22Rv1 (cell line): ENCODE data around the gene COPB1.
"Not testable (repeated sequence)": the region's sequence is repeated elsewhere in the genome, so short reads cannot be mapped to it uniquely, and the experiment has no call there.

Experiments used
- H3K27ac ChIP-seq: fragments of 450-650 bp; 2 replicates; pipeline ENCODE4 v1.5.1; 2017
- ZFX ChIP-seq: fragments of 450-650 bp; IDR thresholded peaks from 2 replicates; pipeline ENCODE4 v1.6.1; 2017; ENCODE audit warnings: antibody characterized with exemption, borderline replicate concordance
- TF ChIP-seq, protein P1 (sequence below): fragments of 450-650 bp; IDR thresholded peaks from 2 replicates; pipeline ENCODE4 v1.5.1; 2017; ENCODE audit warnings: mild to moderate bottlenecking

Gene COPB1

GRCh38 chr11:14541192-14541947 lies 41.8 kb upstream of the COPB1 start:
- no peak overlapping the region for H3K27ac ChIP-seq

DNA sequence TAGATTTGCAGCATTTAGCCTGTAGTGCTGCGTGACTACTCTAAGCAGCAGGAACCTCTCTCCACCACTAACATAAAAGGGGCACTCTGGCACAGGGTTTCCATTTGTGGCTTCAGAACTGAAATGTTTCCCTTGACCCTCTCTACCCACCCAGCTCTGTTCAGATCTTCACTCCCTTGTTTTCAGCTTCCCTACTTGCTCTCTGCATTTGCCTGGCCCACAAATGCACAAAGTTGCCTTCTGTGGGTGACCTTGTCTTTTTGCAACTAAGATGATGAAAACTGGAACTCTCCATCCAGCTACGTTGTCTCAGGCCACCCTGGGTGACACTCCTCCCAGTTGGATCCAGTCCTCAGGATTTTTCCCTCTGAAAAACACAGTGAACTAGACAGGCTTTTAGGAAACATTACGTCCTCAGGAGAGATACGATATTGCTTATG lies 40.4 kb upstream of the COPB1 start:
- no peak overlapping the region for H3K27ac ChIP-seq
- TF ChIP-seq, protein P1, sequence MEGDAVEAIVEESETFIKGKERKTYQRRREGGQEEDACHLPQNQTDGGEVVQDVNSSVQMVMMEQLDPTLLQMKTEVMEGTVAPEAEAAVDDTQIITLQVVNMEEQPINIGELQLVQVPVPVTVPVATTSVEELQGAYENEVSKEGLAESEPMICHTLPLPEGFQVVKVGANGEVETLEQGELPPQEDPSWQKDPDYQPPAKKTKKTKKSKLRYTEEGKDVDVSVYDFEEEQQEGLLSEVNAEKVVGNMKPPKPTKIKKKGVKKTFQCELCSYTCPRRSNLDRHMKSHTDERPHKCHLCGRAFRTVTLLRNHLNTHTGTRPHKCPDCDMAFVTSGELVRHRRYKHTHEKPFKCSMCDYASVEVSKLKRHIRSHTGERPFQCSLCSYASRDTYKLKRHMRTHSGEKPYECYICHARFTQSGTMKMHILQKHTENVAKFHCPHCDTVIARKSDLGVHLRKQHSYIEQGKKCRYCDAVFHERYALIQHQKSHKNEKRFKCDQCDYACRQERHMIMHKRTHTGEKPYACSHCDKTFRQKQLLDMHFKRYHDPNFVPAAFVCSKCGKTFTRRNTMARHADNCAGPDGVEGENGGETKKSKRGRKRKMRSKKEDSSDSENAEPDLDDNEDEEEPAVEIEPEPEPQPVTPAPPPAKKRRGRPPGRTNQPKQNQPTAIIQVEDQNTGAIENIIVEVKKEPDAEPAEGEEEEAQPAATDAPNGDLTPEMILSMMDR: no peak
- no peak for TF ChIP-seq ZFX

More at GRCh38 chr11:14541192-14541947, 41.8 kb upstream of the COPB1 start:
- TF ChIP-seq, protein P1: no peak

DNA sequence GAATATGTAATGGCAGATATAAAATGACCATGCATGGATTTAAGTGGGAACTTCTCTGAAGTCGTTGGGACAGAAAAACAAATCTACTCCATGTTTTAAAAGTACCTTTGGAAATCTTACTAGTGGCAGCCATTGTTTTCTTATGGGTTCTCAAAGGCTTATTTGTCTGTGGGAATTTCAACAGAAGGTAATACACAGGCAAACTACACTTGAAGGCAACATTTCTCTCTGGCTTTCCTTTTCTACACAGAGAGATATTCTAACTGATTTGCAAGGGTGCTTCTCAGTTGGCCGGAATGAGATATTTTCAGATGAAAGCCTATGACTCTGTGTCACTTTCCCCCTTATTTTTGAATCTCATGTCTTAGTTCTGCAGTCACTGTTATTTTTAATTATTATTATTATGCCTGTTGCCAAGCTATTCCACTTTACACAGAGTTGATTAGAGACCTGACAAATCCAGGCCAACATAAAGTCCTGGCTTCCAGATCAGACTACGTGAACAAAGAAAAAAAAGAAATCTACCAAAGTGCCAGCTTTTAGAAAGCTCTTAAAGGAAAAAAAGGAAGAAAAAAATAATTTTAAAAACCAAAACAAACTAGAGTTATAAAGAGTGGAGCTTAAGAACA lies 39.4 kb upstream of the COPB1 start:
- TF ChIP-seq ZFX: no peak
- TF ChIP-seq, protein P1: no peak
- no peak overlapping the region for H3K27ac ChIP-seq

DNA sequence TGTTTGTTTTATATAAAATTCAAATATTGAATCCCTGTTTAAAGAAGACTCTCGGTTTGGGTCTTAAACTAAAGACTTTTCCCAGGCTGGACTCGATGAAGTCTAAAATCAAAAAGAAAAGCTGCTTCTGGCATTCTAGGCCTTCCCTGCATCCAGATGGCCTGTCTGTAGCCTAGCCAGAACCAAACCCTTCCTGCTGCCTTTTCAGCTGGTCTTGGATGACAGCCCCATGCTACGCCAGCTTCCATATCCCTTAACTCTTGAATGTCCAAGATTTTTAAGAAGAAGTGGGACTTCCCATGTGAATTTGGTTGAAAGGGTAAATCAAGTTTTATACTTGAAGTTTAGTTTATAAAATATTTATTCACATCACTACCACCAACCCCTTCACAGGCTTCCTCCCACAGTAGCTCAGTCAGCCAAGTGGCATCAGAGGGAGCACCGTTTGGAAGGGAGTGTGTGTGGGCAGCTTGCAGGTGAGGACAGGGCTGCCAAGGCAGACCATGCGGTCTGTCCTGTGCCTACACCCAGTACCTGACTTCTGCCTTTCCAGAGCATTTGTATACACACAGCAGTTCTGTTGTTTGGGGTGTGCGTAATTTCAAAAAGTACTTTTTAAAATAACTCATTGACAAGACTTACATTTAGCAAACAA lies 38.8 kb upstream of the COPB1 start:
- no peak for TF ChIP-seq ZFX
- TF ChIP-seq, protein P1: no peak
- no peak overlapping the region for H3K27ac ChIP-seq

GRCh38 chr11:14537134-14537599 lies 37.6 kb upstream of the COPB1 start:
- no peak overlapping the region for H3K27ac ChIP-seq
- no peak for TF ChIP-seq ZFX
- TF ChIP-seq, protein P1: peak; percentile 86

GRCh38 chr11:14535166-14535565 lies 35.6 kb upstream of the COPB1 start:
- not testable (repeated sequence) for H3K27ac ChIP-seq

- TF ChIP-seq ZFX: no peak
- TF ChIP-seq, protein P1: no peak
These were observed 30.3 kb upstream of the COPB1 start for GRCh38 chr11:14529951-14530350.

More at GRCh38 chr11:14529951-14530350, 30.3 kb upstream of the COPB1 start:
- no peak overlapping the region for H3K27ac ChIP-seq
